Effector CD8-positive, alpha-beta T cell (primary cell): ENCODE results near the gene UBE2O.

Source experiments
- DNase-seq: peaks from one replicate; lab custom pipeline; 2025; lab: John Stamatoyannopoulos, UW

UBE2O gene

GRCh38 chr17:76467366-76467765, 14.4 kb upstream of the UBE2O start, which contains the start of gene AANAT:
Gene AANAT, plus strand, starts transcription at chr17:76467603. Its CDS starts 1,144 bp downstream, at chr17:76468747.
- DNase-seq: no peak

GRCh38 chr17:76466775-76467130, 13.8 kb upstream of the UBE2O start:
- DNase-seq: no peak

DNA sequence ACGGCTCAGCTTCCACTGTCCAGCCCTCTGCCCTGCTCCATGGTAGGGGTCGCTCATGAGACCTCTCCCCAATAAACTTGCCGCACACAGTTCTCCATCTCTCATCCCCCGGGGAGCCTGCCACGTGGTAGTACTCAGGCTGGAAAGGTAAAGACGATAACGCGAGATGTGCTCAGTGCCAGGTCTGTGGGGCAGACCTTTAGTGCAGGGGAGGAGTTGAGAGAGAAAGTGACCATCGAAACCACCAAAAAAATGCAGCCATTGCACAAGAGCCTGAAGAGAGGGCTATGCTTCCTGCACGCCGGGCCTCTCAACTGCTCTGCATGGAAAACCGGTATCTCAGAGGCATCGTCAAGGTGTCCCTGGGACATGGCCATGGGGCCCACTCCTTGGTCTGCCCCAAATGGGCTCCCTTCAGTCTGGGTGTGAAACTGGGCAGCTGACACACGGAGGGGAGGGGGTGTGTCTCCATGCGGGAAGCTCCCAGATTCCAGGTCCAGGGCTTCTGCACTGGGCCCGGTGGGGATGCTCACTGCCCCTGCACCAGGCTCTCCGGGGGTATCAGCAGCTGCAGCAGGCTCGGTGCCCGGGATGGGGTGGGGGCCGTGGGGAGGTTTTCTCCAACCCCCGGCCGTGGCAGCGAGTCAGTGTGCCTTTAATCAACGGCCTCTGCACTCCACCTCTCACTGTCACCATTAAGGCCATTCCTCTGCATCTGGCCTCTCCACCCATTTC, 9.8 kb upstream of the UBE2O start:
- DNase-seq: no peak

DNA sequence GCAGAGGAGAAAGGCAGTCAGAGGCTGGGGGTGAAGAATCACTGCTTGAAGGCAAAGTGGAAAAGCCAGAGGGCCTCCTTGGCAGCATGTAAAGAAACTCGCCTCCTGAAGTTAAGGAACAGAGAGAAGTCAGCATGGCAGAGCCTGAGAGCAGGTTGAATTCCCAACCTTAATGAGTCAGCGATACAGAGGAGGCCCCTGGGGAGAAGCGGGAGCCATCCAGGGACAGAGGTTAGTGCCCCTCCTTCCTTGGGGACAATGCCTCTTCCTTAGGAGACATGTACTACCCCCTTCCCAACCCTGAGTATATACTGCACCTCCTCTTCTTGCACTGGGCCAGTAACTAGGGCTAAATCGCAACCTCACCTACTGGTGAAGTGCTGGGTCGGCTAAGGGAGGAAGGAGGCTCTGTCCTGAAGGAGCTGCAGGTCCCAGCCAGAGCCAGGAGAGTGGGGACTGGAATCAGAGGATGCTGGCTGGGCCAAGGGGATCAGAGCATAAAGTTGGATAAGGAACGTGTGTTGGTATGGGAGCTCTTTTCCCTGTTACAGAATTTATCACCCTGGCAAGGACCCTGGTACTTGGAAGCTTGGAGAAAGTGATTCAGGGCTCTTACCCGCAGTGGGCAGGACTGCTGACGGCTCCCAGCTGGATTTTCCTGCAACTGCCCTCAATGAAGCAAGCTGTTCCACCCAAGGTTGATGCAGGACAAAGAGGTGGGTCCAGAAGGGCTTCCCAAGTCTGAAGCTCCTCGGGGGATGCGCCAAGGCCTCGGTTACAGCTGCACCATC, 9.0 kb upstream of the UBE2O start:
- no peak for DNase-seq

- no peak for DNase-seq
These were observed 6.7 kb upstream of the UBE2O start for GRCh38 chr17:76459674-76460073.

- no peak for DNase-seq
These were observed 5.9 kb upstream of the UBE2O start for GRCh38 chr17:76458580-76459490.

DNA sequence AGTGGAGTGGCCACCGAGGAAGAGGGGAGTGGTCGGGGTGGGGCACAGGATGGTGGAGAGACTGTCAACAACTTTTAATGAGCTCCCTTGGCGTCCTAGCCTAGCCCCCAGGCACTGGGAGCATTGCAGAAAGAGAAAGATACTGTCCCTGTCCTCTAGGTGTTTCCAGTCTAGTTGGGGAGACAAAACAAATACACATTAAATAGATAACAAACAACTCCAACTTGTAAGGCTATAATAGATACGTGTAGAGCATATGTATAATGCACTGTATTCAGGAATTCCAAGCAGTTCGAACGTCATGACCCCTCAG, 435 bp upstream of the UBE2O start:
- DNase-seq: no peak

DNA sequence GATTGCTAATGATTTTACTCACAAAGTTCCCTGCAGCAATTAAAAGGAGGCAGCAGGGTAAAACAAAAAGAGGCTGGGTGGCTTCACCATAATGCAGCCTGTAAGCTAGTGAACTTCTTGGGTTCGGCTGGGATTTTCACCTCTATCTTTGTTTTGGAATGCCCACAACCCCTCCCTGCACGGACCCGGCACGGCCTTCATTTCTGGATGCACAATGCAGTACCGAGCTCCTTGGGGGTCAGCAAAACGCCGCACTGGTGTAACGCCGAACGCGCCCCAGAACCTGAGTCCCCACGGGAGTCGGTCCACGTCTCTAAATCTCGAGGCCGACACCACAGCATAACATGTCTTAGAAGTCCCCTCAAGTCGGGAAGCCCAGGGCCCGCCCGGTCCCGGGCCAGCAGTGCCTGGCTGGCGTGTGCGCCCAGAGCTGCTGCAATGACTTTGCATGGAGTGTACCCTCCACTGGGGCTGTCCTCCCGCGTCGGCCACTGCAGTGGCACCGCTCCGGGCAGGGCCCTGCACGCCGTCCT, 759 bp downstream of the UBE2O start:
- no peak for DNase-seq

DNA sequence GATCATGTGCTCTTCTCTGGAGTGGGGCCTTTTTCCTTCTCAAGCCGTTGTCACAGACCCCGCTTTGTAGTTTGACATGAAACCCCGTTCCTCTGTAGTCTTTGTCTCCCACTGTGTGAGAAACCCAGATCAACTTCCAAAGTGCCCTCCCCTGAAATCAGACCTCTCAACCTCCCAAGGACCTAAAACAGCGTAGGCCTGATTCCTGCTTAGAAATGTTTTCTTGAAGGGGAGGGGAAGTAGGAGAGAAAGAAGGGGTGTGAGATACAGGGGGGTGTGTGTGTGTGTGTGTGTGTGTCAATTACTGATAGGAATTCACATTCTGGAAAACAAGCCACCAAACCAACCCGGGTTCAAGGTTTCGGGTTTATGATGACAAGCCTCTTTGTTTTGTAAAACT, 1.4 kb downstream of the UBE2O start:
- no peak for DNase-seq

DNA sequence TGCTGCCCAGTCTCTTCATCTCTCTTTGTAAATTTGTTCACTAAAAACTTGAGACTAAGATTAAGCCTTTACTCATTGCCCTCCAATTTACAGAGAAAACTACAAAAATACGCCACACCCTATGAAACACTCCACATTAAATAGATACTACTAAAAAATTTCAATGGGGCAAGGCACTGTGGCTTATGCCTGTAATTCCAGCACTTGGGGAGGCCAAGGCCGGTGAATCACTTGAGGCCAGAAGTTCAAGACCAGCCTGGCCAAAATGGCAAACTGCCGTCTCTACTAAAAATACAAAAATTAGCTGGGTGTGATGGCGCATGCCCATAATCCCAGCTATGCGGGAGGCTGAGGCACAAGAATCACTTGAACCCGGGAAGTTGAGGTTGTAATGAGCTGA, 3.8 kb downstream of the UBE2O start:
- no peak for DNase-seq

DNA sequence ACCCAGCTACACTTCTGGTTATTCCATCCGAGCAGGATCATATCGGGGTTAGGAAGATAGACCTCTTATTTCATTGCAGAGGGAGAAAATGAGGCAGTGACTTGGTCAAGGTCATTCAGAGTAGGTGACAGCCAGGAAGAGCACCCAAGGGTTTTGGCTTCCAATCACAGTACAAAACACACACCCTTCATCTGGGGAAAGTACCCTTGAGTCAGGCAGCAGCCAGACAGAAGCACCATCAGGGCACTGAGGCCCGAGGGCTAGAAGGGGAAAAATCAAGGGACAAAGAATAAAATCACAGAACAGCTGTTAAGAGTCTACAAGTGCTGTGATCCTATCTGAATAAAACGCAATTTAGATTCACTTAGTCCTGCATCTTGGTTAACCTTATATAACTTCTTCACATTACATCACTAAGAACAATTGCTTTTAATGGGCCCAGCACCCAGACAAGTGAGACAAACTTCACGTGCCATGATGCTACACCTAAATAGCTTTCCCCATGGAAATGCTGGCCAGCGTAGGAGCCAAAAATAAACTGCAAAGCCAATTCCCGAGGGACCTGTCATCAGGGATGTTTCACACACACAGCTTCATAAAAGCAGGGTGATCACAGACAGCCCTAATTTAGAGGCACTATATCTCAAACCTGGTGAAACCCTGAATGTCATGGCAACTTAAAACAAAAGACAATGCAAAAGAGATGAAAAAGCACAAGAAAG, 4.9 kb downstream of the UBE2O start:
- DNase-seq: no peak

DNA sequence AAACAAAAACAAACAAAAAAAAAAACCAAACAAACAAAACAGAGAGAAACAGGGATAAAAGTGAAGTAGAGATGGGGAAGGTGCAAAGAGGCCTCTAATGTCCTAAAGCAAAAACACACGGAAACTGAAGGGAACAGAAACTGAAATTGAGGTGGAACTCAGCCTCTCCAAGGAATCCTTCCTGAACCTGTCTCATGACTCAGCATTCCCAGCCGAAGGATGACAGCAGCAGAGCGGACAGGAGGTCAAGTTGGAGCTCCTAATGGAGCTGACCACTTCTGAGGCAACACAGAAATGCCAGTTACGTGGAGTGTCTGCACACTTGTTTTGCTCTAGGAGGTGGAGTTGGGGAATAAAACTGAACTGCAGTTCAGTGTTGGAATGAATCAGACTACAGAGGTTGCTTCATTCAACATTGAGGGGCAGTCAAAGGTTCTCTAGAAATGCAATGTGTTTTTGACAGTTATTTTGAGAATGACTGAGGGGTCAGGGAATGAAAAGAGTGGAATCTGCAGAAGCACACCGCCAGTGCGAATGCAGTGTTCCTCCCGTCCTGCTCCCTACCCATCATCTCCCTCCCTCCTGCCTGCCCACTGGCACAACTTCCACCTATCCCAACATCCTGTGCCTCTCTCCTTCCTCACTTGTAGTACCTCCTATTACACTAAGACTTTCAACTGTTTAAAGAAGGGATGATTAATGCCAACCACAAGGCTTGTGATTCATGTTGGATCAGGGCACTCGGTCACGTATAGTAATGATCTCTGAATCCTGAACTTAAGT, 6.3 kb downstream of the UBE2O start:
- DNase-seq: no peak

- DNase-seq: no peak
These were observed 7.1 kb downstream of the UBE2O start for GRCh38 chr17:76445697-76446448.

- no peak for DNase-seq
These were observed 8.2 kb downstream of the UBE2O start for GRCh38 chr17:76444518-76445311.

DNA sequence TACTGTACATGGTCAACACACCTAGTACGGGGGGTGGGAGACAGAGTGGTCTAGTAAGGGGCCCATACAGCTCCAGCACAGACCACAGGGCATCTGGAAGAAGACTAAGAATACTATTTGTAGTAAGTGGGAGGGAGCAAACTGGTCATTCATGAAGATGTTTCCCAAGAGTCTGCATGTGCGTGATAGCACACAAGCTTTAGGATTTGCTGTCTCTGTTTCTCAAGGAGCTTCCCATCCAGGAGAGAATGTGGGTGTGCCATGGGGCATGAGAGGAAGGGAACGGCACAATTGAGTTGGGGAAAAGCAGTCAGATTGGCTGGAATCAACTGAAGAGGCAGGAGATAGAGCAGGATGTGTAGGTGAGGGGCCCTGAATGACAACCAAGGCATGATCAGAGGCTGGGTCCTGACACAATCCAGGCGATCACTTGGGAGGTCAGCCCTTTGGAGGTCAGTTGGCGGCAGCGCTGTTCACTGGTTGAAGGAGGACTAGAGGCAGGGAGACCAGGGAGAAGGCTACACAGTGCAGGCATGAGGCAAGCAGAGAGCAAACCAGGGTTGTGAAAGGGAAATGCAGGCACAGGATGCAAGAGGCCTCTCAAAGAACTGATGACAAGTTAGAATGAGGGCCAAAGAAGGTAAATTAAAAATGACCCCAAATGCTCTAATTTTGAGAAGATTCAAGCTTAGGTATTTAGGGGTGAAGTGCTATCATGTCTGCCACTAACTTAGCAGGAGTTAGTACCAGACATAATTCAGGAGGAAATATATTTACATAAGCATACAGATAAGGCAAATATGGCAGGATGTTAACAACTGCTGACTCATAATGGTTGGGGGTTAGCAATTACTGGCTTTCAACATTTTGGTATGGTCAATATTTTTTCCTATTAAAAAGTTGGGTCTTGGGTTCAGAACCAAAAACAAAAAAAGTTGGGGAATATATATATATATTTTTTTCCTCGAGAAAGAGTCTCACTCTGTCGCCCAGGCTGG, 10.3 kb downstream of the UBE2O start:
- DNase-seq: no peak

- no peak for DNase-seq
These were observed 11.1 kb downstream of the UBE2O start for GRCh38 chr17:76441686-76442340.

- DNase-seq: no peak
These were observed 12.1 kb downstream of the UBE2O start for GRCh38 chr17:76440751-76441362.
